Fibroblast of lung (primary cell): ENCODE measurements around the gene ATP8A2. TPM values are rescaled to one million over a fixed set of nuclear protein-coding genes. Genes with fewer than 3 reads are reported as not detected.

Experiments
- DNase-seq, 2 donors: peaks; one replicate each; pipeline versions ENCODE4 v3.0.0 to v3.0.0-alpha.2; 2010; ENCODE audit warnings: low read depth in 2 of 2
- H2AFZ ChIP-seq: 2 replicates; pipeline ENCODE4 v1.5.1; 2012; ENCODE audit warnings: low read length, control low read depth, inconsistent platforms
- H3K27ac ChIP-seq: 2 replicates; pipeline ENCODE4 v1.5.1; 2011; ENCODE audit warnings: low read length, control low read depth; ENCODE audit not compliant: insufficient read depth
- H3K27me3 ChIP-seq: 2 replicates; pipeline ENCODE4 v1.5.1; 2011; ENCODE audit warnings: mild to moderate bottlenecking, low read length; ENCODE audit not compliant: control insufficient read depth, insufficient read depth
- H3K36me3 ChIP-seq: 2 replicates; pipeline ENCODE4 v1.5.1; 2011; ENCODE audit warnings: low read length; ENCODE audit not compliant: control insufficient read depth, insufficient read depth
- H3K4me1 ChIP-seq: 2 replicates; pipeline ENCODE4 v1.5.1; 2011; ENCODE audit warnings: low read length; ENCODE audit not compliant: control insufficient read depth, insufficient read depth; ENCODE audit errors: extremely low read depth
- H3K4me2 ChIP-seq: 2 replicates; pipeline ENCODE4 v1.5.1; 2011; ENCODE audit warnings: low read length, control low read depth; ENCODE audit not compliant: insufficient read depth; ENCODE audit errors: extremely low read depth
- H3K4me3 ChIP-seq, 4 experiments: fragments of 200-600 bp in 1 of 4; sonication (generic) in 1 of 4; replicated peaks in 1 of 4; 2 replicates each; pipeline ENCODE4 v1.5.1; 2011 to 2016; ENCODE audit warnings: low read length in 4 of 4, low read depth in 3 of 4, mild to moderate bottlenecking in 3 of 4, control low read depth in 2 of 4, inconsistent platforms in 1 of 4, mixed read lengths in 1 of 4; ENCODE audit not compliant: insufficient read depth in 1 of 4; ENCODE audit errors: control extremely low read depth in 1 of 4
- H3K79me2 ChIP-seq: 2 replicates; pipeline ENCODE4 v1.5.1; 2012; ENCODE audit warnings: mild to moderate bottlenecking, low read length, inconsistent platforms; ENCODE audit not compliant: control insufficient read depth, insufficient read depth
- H3K9ac ChIP-seq: 2 replicates; pipeline ENCODE4 v1.5.1; 2011; ENCODE audit warnings: mild to moderate bottlenecking, low read length, control low read depth; ENCODE audit not compliant: insufficient read depth
- H3K9me3 ChIP-seq: 2 replicates; pipeline ENCODE4 v1.5.1; 2012; ENCODE audit warnings: low read depth, low read length; ENCODE audit not compliant: control insufficient read depth, insufficient read depth
- H4K20me1 ChIP-seq: 2 replicates; pipeline ENCODE4 v1.5.1; 2011; ENCODE audit warnings: low read length; ENCODE audit not compliant: control insufficient read depth, insufficient read depth; ENCODE audit errors: extremely low read depth
- EZH2 ChIP-seq: IDR thresholded peaks from 2 replicates; pipeline ENCODE4 v1.5.1; 2012; ENCODE audit warnings: low read length, control low read depth, mild to moderate bottlenecking; ENCODE audit errors: missing control alignments
- polyA plus RNA-seq, 2 donors: library from polyadenylated mRNA; depleted of rRNA in 1 of 2; stranded (reverse) in 1 of 2; unstranded in 1 of 2; fragments of >200 nt; gene quantifications; 2 replicates each; pipeline ENCODE4 v1.2.1, GENCODE V29; 2011 to 2012; ENCODE audit warnings: missing spikeins in 1 of 2
- total RNA-seq: library from RNA; depleted of rRNA; stranded (reverse); fragments of >200 nt; gene quantifications from 2 replicates; pipeline ENCODE4 v1.2.1, GENCODE V29; 2014
- TF ChIP-seq, protein P1 (sequence below), 2 donors: IDR thresholded peaks in 1 of 2; conservative IDR thresholded peaks in 1 of 2; 1 replicate in 1 of 2; 2 replicates in 1 of 2; pipeline ENCODE4 v1.5.1; 2011 to 2012; ENCODE audit warnings: low read length in 2 of 2, control low read depth in 1 of 2, inconsistent platforms in 1 of 2, low read depth in 1 of 2, mild to moderate bottlenecking in 1 of 2

The ATP8A2 gene
- total and polyA plus RNA-seq, 2 donors (not counting 1 experiment from before 2014, with no cell fraction given): under 0.01 to 0.01 TPM

DNA sequence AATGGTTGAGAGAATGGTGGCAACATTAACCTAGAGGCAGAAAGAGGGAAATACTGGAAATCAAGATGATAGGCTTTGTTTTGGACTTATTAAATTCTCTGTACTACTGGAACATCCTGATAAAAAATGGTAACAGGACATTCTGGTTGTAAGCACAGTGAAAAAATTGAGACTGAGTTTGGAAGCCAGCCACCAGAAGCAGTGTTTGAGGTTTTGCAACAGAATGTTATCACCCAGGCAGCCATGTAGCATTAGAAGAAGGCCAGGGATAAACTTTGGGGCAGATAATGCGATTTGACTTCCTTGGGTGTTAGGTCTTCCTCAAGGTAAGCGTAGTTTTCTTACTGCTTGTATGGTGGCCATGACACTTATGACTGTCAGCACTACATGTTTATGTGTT lies 307.4 kb downstream of the ATP8A2 start:
- Histone ChIP-seq H2AFZ (no peak overlapping the region), H3K9ac (no peak overlapping the region), H3K4me2 (no peak overlapping the region), H3K79me2 (no peaks in the 10 kb centered on the region), H3K9me3 (no peaks in the 10 kb centered on the region), H3K4me1 (no peaks in the 10 kb centered on the region), H3K27ac (no peak overlapping the region), H3K27me3 (no peaks in the 10 kb centered on the region), H3K36me3 (no peaks in the 10 kb centered on the region), H4K20me1 (no peaks in the 10 kb centered on the region), H3K4me3 (no peak overlapping the region)
- TF ChIP-seq, protein P1, sequence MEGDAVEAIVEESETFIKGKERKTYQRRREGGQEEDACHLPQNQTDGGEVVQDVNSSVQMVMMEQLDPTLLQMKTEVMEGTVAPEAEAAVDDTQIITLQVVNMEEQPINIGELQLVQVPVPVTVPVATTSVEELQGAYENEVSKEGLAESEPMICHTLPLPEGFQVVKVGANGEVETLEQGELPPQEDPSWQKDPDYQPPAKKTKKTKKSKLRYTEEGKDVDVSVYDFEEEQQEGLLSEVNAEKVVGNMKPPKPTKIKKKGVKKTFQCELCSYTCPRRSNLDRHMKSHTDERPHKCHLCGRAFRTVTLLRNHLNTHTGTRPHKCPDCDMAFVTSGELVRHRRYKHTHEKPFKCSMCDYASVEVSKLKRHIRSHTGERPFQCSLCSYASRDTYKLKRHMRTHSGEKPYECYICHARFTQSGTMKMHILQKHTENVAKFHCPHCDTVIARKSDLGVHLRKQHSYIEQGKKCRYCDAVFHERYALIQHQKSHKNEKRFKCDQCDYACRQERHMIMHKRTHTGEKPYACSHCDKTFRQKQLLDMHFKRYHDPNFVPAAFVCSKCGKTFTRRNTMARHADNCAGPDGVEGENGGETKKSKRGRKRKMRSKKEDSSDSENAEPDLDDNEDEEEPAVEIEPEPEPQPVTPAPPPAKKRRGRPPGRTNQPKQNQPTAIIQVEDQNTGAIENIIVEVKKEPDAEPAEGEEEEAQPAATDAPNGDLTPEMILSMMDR (conservative IDR thresholded peaks at IDR 0.05 in 1 of 2, IDR thresholded peaks at IDR 0.05 in 1 of 2; ENCODE audit: low read depth in 1 of 2, low read length in 2 of 2): no peak
- no peak for TF ChIP-seq EZH2
- peak in 1 of 2 donors; percentile 13 for DNase-seq

- Histone ChIP-seq H3K36me3 (no peaks in the 10 kb centered on the region), H4K20me1 (no peaks in the 10 kb centered on the region), H3K79me2 (no peaks in the 10 kb centered on the region), H3K9me3 (no peaks in the 10 kb centered on the region), H2AFZ (no peak overlapping the region), H3K4me3 (no peak overlapping the region), H3K9ac (no peak overlapping the region), H3K4me1 (no peaks in the 10 kb centered on the region), H3K27me3 (no peaks in the 10 kb centered on the region), H3K27ac (no peak overlapping the region), H3K4me2 (no peak overlapping the region)
- DNase-seq: peak in 1 of 2 donors; percentile 1
- TF ChIP-seq, protein P1 (conservative IDR thresholded peaks at IDR 0.05 in 1 of 2, IDR thresholded peaks at IDR 0.05 in 1 of 2; ENCODE audit: low read depth in 1 of 2, low read length in 2 of 2): no peak
- TF ChIP-seq EZH2: no peak
Measured at GRCh38 chr13:25679936-25680335, 308.2 kb downstream of the ATP8A2 start.

DNA sequence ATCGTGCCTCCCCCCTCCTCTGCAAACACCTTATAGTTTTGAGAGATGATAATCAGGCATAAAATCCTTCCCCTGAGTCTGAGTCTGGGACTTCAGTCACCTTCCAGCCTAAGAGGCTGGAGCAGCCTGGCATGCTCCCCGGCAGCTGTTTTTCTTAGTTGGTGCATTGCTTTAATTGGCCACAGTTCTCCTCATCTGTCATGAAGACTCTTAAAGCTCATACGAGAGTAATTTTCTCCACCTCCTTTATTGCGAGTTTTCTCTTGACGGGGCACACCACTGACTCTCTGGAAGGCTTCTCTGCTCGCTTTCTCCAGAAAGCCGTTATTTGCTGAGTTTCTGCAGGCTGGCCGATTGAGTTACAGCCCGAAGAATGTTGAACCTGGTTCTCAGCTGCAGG lies 310.5 kb downstream of the ATP8A2 start:
- DNase-seq: no peak
- Histone ChIP-seq H3K4me1 (no peaks in the 10 kb centered on the region), H3K27ac (no peak overlapping the region), H3K36me3 (no peaks in the 10 kb centered on the region), H3K79me2 (no peaks in the 10 kb centered on the region), H3K4me2 (no peak overlapping the region), H4K20me1 (no peaks in the 10 kb centered on the region), H3K9me3 (no peaks in the 10 kb centered on the region), H3K4me3 (no peak overlapping the region), H2AFZ (no peak overlapping the region), H3K9ac (no peak overlapping the region), H3K27me3 (no peaks in the 10 kb centered on the region)
- TF ChIP-seq, protein P1 (conservative IDR thresholded peaks at IDR 0.05 in 1 of 2, IDR thresholded peaks at IDR 0.05 in 1 of 2; ENCODE audit: low read depth in 1 of 2, low read length in 2 of 2): no peak
- TF ChIP-seq EZH2: no peak
